H1 (cell line): Measurements from ENCODE around the gene CKAP2L. TPM values are rescaled to one million over a fixed set of nuclear protein-coding genes. Genes with fewer than 3 reads are reported as not detected.

Experiments
- CTCF ChIA-PET: fragments of 300-600 bp; sonication (Branson Sonifier 250); formaldehyde crosslinking; loops from one replicate; lab custom pipeline; 2021; ENCODE audit not compliant: partially characterized antibody; lab: Charles Lee
- POLR2A ChIA-PET: fragments of 300-600 bp; sonication (Branson Sonifier 250); formaldehyde crosslinking; loops from one replicate; lab custom pipeline; 2021; ENCODE audit warnings: inconsistent platforms; ENCODE audit not compliant: partially characterized antibody; lab: Charles Lee
- DNase-seq, 2 experiments: peaks; one replicate each; pipeline versions ENCODE4 v3.0.0 to v3.0.0-alpha.2; 2010 to 2022; ENCODE audit warnings: low spot score in 2 of 2, low read depth in 1 of 2, mixed read lengths in 1 of 2
- FAIRE-seq: peaks from 2 replicates; lab custom pipeline; 2011; peaks lifted over from hg19 to GRCh38; lab: Jason Lieb, UNC
- H2AFZ ChIP-seq: 2 replicates; pipeline ENCODE4 v1.8.1; 2012; ENCODE audit warnings: low read length, inconsistent platforms
- H2AK5ac ChIP-seq: 2 replicates; pipeline ENCODE4 v1.6.1; 2013; ENCODE audit warnings: low read depth, low read length
- H2BK120ac ChIP-seq: replicated peaks from 2 replicates; pipeline ENCODE3; 2013; ENCODE audit warnings: low read depth, low read length, inconsistent platforms
- H2BK12ac ChIP-seq: 2 replicates; pipeline ENCODE4 v1.6.1; 2013; ENCODE audit warnings: low read depth, low read length
- H2BK15ac ChIP-seq: 2 replicates; pipeline ENCODE4 v1.6.1; 2013; ENCODE audit warnings: low read length
- H2BK20ac ChIP-seq: 2 replicates; pipeline ENCODE4 v1.6.1; 2013; ENCODE audit warnings: low read length
- H2BK5ac ChIP-seq: 2 replicates; pipeline ENCODE4 v1.6.1; 2013; ENCODE audit warnings: low read depth, low read length
- H3K14ac ChIP-seq: 2 replicates; pipeline ENCODE4 v1.6.1; 2013; ENCODE audit warnings: inconsistent platforms; ENCODE audit not compliant: insufficient read length
- H3K18ac ChIP-seq: 2 replicates; pipeline ENCODE4 v1.6.1; 2013; ENCODE audit warnings: low read length; ENCODE audit errors: extremely low read depth
- H3K23ac ChIP-seq: 2 replicates; pipeline ENCODE4 v1.6.1; 2013; ENCODE audit warnings: inconsistent platforms; ENCODE audit not compliant: insufficient read length
- H3K23me2 ChIP-seq: 2 replicates; pipeline ENCODE4 v1.6.1; 2013; ENCODE audit warnings: low read depth, low read length
- H3K27ac ChIP-seq: 2 replicates; pipeline ENCODE4 v1.6.1; 2011; ENCODE audit warnings: low read depth, low read length, inconsistent platforms
- H3K27me3 ChIP-seq, 4 experiments: replicated peaks in 1 of 4; 1 replicate in 1 of 4; 2 replicates in 3 of 4; pipeline versions ENCODE4 v1.6.1 to v1.8.1; 2011 to 2013; ENCODE audit warnings: low read length in 3 of 4, mild to moderate bottlenecking in 3 of 4, inconsistent platforms in 2 of 4, mixed read lengths in 2 of 4, moderate library complexity in 1 of 4; ENCODE audit not compliant: control insufficient read depth in 3 of 4, insufficient read depth in 3 of 4; ENCODE audit errors: extremely low read depth in 1 of 4
- H3K36me3 ChIP-seq, 4 experiments: 2 replicates each; pipeline versions ENCODE4 v1.6.1 to v1.8.1; 2011 to 2013; ENCODE audit warnings: mild to moderate bottlenecking in 4 of 4, low read length in 3 of 4, moderate library complexity in 2 of 4, control low read depth in 1 of 4, inconsistent platforms in 1 of 4; ENCODE audit not compliant: insufficient read depth in 4 of 4, control insufficient read depth in 2 of 4
- H3K4ac ChIP-seq: replicated peaks from 2 replicates; pipeline ENCODE3; 2013; ENCODE audit warnings: low read length, low read depth, mixed read lengths, inconsistent platforms; ENCODE audit not compliant: insufficient read length
- H3K4me1 ChIP-seq, 4 experiments: replicated peaks in 1 of 4; 1 replicate in 1 of 4; 2 replicates in 3 of 4; pipeline versions ENCODE4 v1.6.1 to v1.8.1; 2011 to 2013; ENCODE audit warnings: low read length in 3 of 4, inconsistent platforms in 2 of 4, mixed read lengths in 1 of 4; ENCODE audit not compliant: insufficient read depth in 4 of 4, control insufficient read depth in 3 of 4
- H3K4me2 ChIP-seq, 2 experiments: 2 replicates each; pipeline versions ENCODE4 v1.6.1 to v1.8.1; 2011 to 2013; ENCODE audit warnings: low read depth in 2 of 2, low read length in 2 of 2, control low read depth in 1 of 2, inconsistent platforms in 1 of 2, mild to moderate bottlenecking in 1 of 2; ENCODE audit not compliant: insufficient read depth in 1 of 2
- H3K4me3 ChIP-seq, 4 experiments: fragments of 200-600, 300-600 bp in 1 of 4; sonication (generic), shearing (Covaris generic), sonication (Bioruptor Twin) in 1 of 4; 2 replicates each; pipeline versions ENCODE4 v1.5.1 to v1.8.1; 2011 to 2016; ENCODE audit warnings: low read length in 4 of 4, low read depth in 3 of 4, control low read depth in 2 of 4, inconsistent platforms in 2 of 4, mild to moderate bottlenecking in 2 of 4, mixed read lengths in 1 of 4, moderate library complexity in 1 of 4; ENCODE audit not compliant: insufficient read depth in 2 of 4; ENCODE audit errors: extremely low read depth in 1 of 4
- H3K56ac ChIP-seq: replicated peaks from 2 replicates; pipeline ENCODE3; 2013; ENCODE audit warnings: low read depth, mild to moderate bottlenecking, mixed read lengths, low read length, inconsistent platforms; ENCODE audit not compliant: insufficient read length
- H3K79me1 ChIP-seq: 2 replicates; pipeline ENCODE4 v1.6.1; 2013; ENCODE audit warnings: low read depth, low read length, control low read depth
- H3K79me2 ChIP-seq, 2 experiments: 2 replicates each; pipeline versions ENCODE4 v1.6.1 to v1.8.1; 2012 to 2013; ENCODE audit warnings: low read length in 2 of 2, mild to moderate bottlenecking in 2 of 2, inconsistent platforms in 1 of 2; ENCODE audit not compliant: insufficient read depth in 2 of 2, control insufficient read depth in 1 of 2
- H3K9ac ChIP-seq, 4 experiments: replicated peaks in 1 of 4; 1 replicate in 1 of 4; 2 replicates in 3 of 4; pipeline versions ENCODE4 v1.6.1 to v1.8.1; 2011 to 2013; ENCODE audit warnings: low read depth in 3 of 4, low read length in 3 of 4, control low read depth in 2 of 4, mild to moderate bottlenecking in 2 of 4, moderate library complexity in 2 of 4, inconsistent platforms in 1 of 4; ENCODE audit errors: extremely low read depth in 1 of 4
- H3K9me3 ChIP-seq, 2 experiments: 2 replicates each; pipeline versions ENCODE4 v1.6.1 to v1.8.1; 2012 to 2013; ENCODE audit warnings: mild to moderate bottlenecking in 2 of 2, moderate library complexity in 2 of 2, control low read depth in 1 of 2, inconsistent platforms in 1 of 2, low read depth in 1 of 2, low read length in 1 of 2, mixed read lengths in 1 of 2; ENCODE audit not compliant: insufficient read depth in 2 of 2
- H4K20me1 ChIP-seq, 2 experiments: replicated peaks in 1 of 2; 2 replicates each; pipeline versions ENCODE3 to v1.8.1; 2011 to 2013; ENCODE audit warnings: inconsistent platforms in 2 of 2, low read length in 2 of 2, mild to moderate bottlenecking in 1 of 2; ENCODE audit not compliant: insufficient read depth in 2 of 2, control insufficient read depth in 1 of 2
- H4K5ac ChIP-seq: 2 replicates; pipeline ENCODE4 v1.6.1; 2013; ENCODE audit warnings: low read length, low read depth, mixed read lengths, inconsistent platforms; ENCODE audit not compliant: insufficient read length
- H4K8ac ChIP-seq: 2 replicates; pipeline ENCODE4 v1.8.0; 2013; ENCODE audit warnings: mild to moderate bottlenecking, moderate library complexity, low read length, inconsistent platforms; ENCODE audit not compliant: insufficient read depth; ENCODE audit errors: extremely low read depth
- H4K91ac ChIP-seq: replicated peaks from 2 replicates; pipeline ENCODE3; 2013; ENCODE audit warnings: low read length, mixed read lengths, inconsistent platforms; ENCODE audit not compliant: insufficient read length
- CBX8 ChIP-seq: fragments of 300-800, 300-1000 bp; sonication (generic); IDR thresholded peaks from 2 replicates; pipeline ENCODE4 v1.7.1; 2016; ENCODE audit warnings: low read depth, low read length, borderline replicate concordance
- CHD1 ChIP-seq: IDR thresholded peaks from 2 replicates; pipeline ENCODE4 v1.6.1; 2012; ENCODE audit warnings: low read depth, low read length, improper control_type of control experiment
- CHD2 ChIP-seq: IDR thresholded peaks from 2 replicates; pipeline ENCODE4 v1.6.1; 2012; ENCODE audit warnings: low read length, improper control_type of control experiment
- GABPA ChIP-seq: IDR thresholded peaks from 2 replicates; pipeline ENCODE4 v1.6.1; 2011; ENCODE audit warnings: mild to moderate bottlenecking, low read length, moderate library complexity, borderline replicate concordance; ENCODE audit not compliant: insufficient read depth
- KDM4A ChIP-seq: IDR thresholded peaks from one replicate; pipeline ENCODE4 v1.7.1; 2012; ENCODE audit warnings: low read depth, mild to moderate bottlenecking, moderate library complexity, low read length, inconsistent platforms; ENCODE audit not compliant: severe bottlenecking
- KDM5A ChIP-seq: fragments of 200-600 bp; IDR thresholded peaks from 2 replicates; pipeline ENCODE4 v1.7.1; 2012; ENCODE audit warnings: mild to moderate bottlenecking, low read length, inconsistent platforms, mixed read lengths
- POU5F1 ChIP-seq: IDR thresholded peaks from 2 replicates; pipeline ENCODE4 v1.6.1; 2011; ENCODE audit warnings: low read depth, mild to moderate bottlenecking, low read length, moderate library complexity
- RFX5 ChIP-seq: IDR thresholded peaks from 2 replicates; pipeline ENCODE4 v1.6.1; 2011; ENCODE audit warnings: low read depth, low read length, improper control_type of control experiment, borderline replicate concordance
- RNF2 ChIP-seq: fragments of 200-900, 300-1000 bp; sonication (generic); IDR thresholded peaks from 2 replicates; pipeline ENCODE4 v1.7.1; 2016; ENCODE audit warnings: borderline replicate concordance, low read depth, mild to moderate bottlenecking, antibody characterized with exemption, low read length; ENCODE audit not compliant: poor library complexity, severe bottlenecking; ENCODE audit errors: missing control alignments
- USF2 ChIP-seq: IDR thresholded peaks from 2 replicates; pipeline ENCODE4 v1.6.1; 2011; ENCODE audit warnings: low read length, improper control_type of control experiment
- WGBS, 2 experiments: shearing (Covaris generic) in 1 of 2; methylation state at CpG; one replicate each; pipeline versions ENCODE4 v1.1.6 to v1.1.7; 2013 to 2015; ENCODE audit warnings: low lambda C conversion rate in 2 of 2, mixed read lengths in 2 of 2, inconsistent platforms in 1 of 2, low coverage in 1 of 2, missing lambda C conversion rate in 1 of 2; ENCODE audit not compliant: insufficient replicate concordance in 2 of 2, insufficient coverage in 1 of 2, insufficient read length in 1 of 2; ENCODE audit errors: extremely low coverage in 1 of 2, missing lambda C conversion rate in 1 of 2; 5-methylcytosine and 5-hydroxymethylcytosine counted together
- polyA plus RNA-seq, 7 experiments: library from polyadenylated mRNA; depleted of rRNA in 3 of 7; stranded (reverse) in 5 of 7; unstranded in 2 of 7; fragments of >200 nt in 5 of 7; fragments of 200-250 nt in 2 of 7; gene quantifications; 1 replicate in 5 of 7; 2 replicates in 1 of 7; 4 replicates in 1 of 7; pipeline versions ENCODE4 v1.2.1 to v1.2.3, GENCODE V29; 2011 to 2013; ENCODE audit warnings: missing spikeins in 2 of 7, mixed read lengths in 2 of 7
- total RNA-seq: library from RNA; stranded (reverse); fragmentation: NEBNext Ultra II Directional; extraction: Animal tissue kit (Norgen Biotek cat#: 25700); gene quantifications from 2 replicates; pipeline ENCODE4 v1.2.1, GENCODE V29; 2021

CKAP2L gene
- total and polyA plus RNA-seq, 2 of the 8 experiments (the other 6 are each of a cell fraction or from before 2014, with no cell fraction given) = 2.5 to 20.7 TPM

GRCh38 chr2:112790305-112790704 is 25.9 kb upstream of the CKAP2L start:
- no peak overlapping the region for H3K14ac ChIP-seq
- H3K36me3 ChIP-seq = no peaks in the 10 kb centered on the region
- H3K27me3 ChIP-seq = no peaks in the 10 kb centered on the region
- no peak overlapping the region for H2BK12ac ChIP-seq
- no peak overlapping the region for H3K18ac ChIP-seq
- ChIA-PET CTCF (interaction anchor here (0.6 to 3.2 kb wide), 3 partner anchors 11 to 95 kb away, joined by 3 to 10 read pairs (median 4); no protein-coding TSS in a partner anchor), POLR2A (interaction anchor here (0.6 kb wide), 1 partner anchor 18 kb away, joined by 3 read pairs; no protein-coding TSS in a partner anchor)
- 0 out of 2 replicates have a peak overlapping the region, but pooled peaks have one; percentile 41 for H2BK20ac ChIP-seq
- H4K20me1 ChIP-seq = no peaks in the 10 kb centered on the region
- H3K9ac ChIP-seq = no peak overlapping the region
- no peak overlapping the region for H4K8ac ChIP-seq
- H3K4ac ChIP-seq = no peak overlapping the region
- no peak overlapping the region for H3K23ac ChIP-seq
- H3K27ac ChIP-seq = no peak overlapping the region
- H3K4me1 ChIP-seq = peaks cover 1 to 6% (median 4%) of the 10 kb centered on the region in 4 experiments; a peak in 6 of 7 replicates
- H4K91ac ChIP-seq = no peak overlapping the region
- no peak overlapping the region for H4K5ac ChIP-seq
- no peaks in the 10 kb centered on the region for H3K23me2 ChIP-seq
- no peak overlapping the region for H3K4me2 ChIP-seq
- FAIRE-seq (no peak), DNase-seq (no peak)
- no peak overlapping the region for H2AK5ac ChIP-seq
- 88% methylated on average over 2 of the region's 5 CpGs; no CpG with 5 or more reads in 1 of the 2 experiments for WGBS, 2 experiments
- no peaks in the 10 kb centered on the region for H3K79me1 ChIP-seq
- no peak overlapping the region for H2BK15ac ChIP-seq
- H3K4me3 ChIP-seq = no peak overlapping the region
- no peak overlapping the region for H3K56ac ChIP-seq
- H2AFZ ChIP-seq = no peak overlapping the region
- H3K79me2 ChIP-seq = no peaks in the 10 kb centered on the region
- H3K9me3 ChIP-seq = peaks cover 0 to 3% of the 10 kb centered on the region in 2 experiments; a peak in 1 of 4 replicates
- no peak overlapping the region for H2BK120ac ChIP-seq
- no peak overlapping the region for H2BK5ac ChIP-seq
- no peak for TF ChIP-seq KDM4A
- TF ChIP-seq KDM5A = no peak
- TF ChIP-seq GABPA = no peak
- TF ChIP-seq CHD1 = no peak
- no peak for TF ChIP-seq USF2
- no peak for TF ChIP-seq RFX5
- TF ChIP-seq CBX8 = no peak
- no peak for TF ChIP-seq POU5F1
- no peak for TF ChIP-seq CHD2
- TF ChIP-seq RNF2 = no peak
